ENCODE results near the gene FCHO2.
A peak's percentile ranks its signal among the peaks of the same experiment; 100 is the strongest.
"Not testable (repeated sequence)": the region's sequence is repeated elsewhere in the genome, so short reads cannot be mapped to it uniquely, and the experiment has no call there.

Gene FCHO2, protein sequence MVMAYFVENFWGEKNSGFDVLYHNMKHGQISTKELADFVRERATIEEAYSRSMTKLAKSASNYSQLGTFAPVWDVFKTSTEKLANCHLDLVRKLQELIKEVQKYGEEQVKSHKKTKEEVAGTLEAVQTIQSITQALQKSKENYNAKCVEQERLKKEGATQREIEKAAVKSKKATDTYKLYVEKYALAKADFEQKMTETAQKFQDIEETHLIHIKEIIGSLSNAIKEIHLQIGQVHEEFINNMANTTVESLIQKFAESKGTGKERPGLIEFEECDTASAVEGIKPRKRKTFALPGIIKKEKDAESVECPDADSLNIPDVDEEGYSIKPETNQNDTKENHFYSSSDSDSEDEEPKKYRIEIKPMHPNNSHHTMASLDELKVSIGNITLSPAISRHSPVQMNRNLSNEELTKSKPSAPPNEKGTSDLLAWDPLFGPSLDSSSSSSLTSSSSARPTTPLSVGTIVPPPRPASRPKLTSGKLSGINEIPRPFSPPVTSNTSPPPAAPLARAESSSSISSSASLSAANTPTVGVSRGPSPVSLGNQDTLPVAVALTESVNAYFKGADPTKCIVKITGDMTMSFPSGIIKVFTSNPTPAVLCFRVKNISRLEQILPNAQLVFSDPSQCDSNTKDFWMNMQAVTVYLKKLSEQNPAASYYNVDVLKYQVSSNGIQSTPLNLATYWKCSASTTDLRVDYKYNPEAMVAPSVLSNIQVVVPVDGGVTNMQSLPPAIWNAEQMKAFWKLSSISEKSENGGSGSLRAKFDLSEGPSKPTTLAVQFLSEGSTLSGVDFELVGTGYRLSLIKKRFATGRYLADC

GRCh38 chr5:72955768-72956323 is at the start of gene FCHO2:
FCHO2 (plus strand) TSS chr5:72956041; CDS start chr5:72956097, 56 bp downstream.
- DNase-seq, result peak; percentile 95
- in situ Hi-C loops (cut with HindIII; ENCODE audit: low pct_ligation_motif_present, low pct_unique_long_range_greater_than_20kb, low sequenced_read_pairs), result no loop called here

DNA sequence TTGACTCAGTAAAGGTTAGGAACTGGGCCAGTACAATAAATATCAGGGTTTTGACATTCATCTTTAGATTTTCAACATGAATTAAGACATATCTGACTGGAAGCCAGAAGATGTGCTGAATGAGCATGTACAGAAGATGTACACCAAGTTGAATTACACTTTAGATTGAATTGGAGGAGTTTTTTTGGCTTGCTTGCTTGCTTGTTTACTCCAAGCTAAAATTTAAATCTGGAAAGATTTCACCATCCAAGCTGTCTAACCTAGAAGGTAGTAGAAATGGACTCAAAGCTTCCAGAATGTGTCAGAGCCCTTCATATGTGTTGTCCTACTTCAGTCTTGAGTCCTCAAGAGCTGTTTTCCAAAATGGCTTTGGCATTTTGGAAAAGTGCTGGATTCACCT is 49.0 kb upstream of the FCHO2 start:
- in situ Hi-C loops (cut with HindIII; ENCODE audit: low pct_ligation_motif_present, low pct_unique_long_range_greater_than_20kb, low sequenced_read_pairs), result no loop called here
- DNase-seq, result no peak

DNA sequence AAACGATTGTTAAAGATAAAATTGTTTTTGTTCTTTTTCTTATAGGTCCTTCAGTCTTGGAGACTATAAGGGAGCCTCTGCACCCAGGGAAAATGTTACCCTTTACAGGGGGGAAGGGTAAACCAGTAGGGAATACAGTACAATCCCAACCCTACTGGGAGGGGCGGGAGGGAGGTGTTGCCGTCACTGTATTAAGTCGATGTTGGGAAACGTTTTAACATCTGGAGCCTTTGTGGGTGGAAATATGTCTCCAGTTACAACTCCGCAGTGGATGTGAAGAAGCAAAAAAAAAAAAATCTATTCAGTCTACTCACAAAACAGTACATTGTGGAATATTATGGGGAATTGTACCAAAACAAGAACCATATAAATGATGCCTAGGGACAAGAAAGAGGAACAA is 47.2 kb upstream of the FCHO2 start:
- no peak for DNase-seq
- in situ Hi-C loops (cut with HindIII; ENCODE audit: low pct_ligation_motif_present, low pct_unique_long_range_greater_than_20kb, low sequenced_read_pairs), result no loop called here

GRCh38 chr5:72917371-72917776 is 38.5 kb upstream of the FCHO2 start:
- in situ Hi-C loops (cut with HindIII; ENCODE audit: low pct_ligation_motif_present, low pct_unique_long_range_greater_than_20kb, low sequenced_read_pairs), result no loop called here
- no peak for DNase-seq

- in situ Hi-C loops (cut with HindIII; ENCODE audit: low pct_ligation_motif_present, low pct_unique_long_range_greater_than_20kb, low sequenced_read_pairs), result no loop called here
- DNase-seq, result peak; percentile 51
These were observed 34.9 kb upstream of the FCHO2 start for GRCh38 chr5:72920690-72921502.

DNA sequence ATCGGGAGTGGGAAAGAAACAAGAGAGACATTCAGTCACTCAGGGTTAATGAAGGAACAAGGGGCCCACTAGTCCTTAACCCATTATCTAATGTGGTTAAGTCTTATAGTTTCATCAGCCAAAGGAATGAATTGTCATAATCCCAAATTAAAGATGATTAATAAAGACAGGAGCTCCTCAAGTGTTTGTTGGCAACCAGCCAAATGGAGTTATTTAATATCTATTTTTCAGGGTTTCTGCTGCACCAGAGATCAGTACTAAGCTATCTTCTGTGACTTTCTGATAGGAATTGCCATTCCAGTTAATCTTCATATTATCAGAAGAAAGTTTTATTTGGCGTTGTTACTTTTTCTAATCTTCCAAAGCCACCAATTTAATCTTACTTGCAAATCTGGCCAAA is 34.0 kb upstream of the FCHO2 start:
- in situ Hi-C loops (cut with HindIII; ENCODE audit: low pct_ligation_motif_present, low pct_unique_long_range_greater_than_20kb, low sequenced_read_pairs), result no loop called here
- DNase-seq, result no peak

DNA sequence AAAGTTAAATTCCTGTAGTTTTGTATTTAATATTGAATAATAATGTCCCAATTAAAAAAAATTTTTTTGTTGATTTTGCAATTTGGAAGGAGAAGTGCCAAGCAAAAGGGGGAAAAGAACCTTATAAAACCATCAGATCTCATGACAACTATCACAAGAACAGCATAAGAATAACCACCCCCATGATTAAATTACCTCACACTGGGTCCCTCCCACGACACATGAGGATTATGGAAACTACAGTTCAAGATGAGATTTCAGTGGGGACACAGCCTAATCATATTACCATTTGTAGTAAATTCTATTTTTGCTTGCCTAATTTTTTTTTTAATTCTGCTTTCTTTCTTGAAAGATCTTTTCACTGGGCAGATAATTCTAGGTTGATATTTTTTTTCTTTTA is 33.4 kb upstream of the FCHO2 start:
- DNase-seq, result no peak
- in situ Hi-C loops (cut with HindIII; ENCODE audit: low pct_ligation_motif_present, low pct_unique_long_range_greater_than_20kb, low sequenced_read_pairs), result no loop called here

DNA sequence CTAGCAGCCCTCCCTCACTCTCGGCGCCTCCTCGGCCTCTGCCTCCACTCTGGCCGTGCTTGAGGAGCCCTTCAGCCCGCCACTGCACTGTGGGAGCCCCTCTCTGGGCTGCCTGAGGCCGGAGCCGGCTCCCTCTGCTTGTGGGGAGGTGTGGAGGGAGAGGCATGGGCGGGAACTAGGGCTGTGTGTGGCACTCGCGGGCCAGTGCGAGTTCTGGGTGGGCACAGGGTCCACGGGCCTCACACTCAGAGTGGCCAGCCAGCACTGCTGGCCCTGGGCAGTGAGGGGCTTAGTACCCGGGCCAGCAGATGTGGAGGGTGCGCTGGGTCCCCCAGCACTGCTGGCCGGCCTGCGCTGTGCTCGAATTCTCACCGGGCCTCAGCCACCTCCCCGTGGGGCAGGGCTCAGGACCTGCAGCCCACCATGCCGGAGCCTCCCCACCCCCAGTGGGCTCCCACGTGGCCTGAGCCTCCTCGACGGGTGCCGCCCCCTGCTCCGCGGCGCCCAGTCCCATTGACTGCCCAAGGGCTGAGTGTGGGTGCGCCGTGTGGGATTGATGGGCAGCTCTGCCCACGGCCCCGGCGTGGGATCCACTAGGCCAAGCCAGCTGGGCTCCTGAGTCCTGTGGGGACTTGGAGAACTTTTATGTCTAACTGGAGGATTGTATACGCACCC is 30.4 kb upstream of the FCHO2 start:
- DNase-seq, result no peak
- in situ Hi-C loops (cut with HindIII; ENCODE audit: low pct_ligation_motif_present, low pct_unique_long_range_greater_than_20kb, low sequenced_read_pairs), result no loop called here

- in situ Hi-C loops (cut with HindIII; ENCODE audit: low pct_ligation_motif_present, low pct_unique_long_range_greater_than_20kb, low sequenced_read_pairs); DNase-seq: not testable (repeated sequence)
These were observed 23.2 kb upstream of the FCHO2 start for GRCh38 chr5:72932686-72933085.

DNA sequence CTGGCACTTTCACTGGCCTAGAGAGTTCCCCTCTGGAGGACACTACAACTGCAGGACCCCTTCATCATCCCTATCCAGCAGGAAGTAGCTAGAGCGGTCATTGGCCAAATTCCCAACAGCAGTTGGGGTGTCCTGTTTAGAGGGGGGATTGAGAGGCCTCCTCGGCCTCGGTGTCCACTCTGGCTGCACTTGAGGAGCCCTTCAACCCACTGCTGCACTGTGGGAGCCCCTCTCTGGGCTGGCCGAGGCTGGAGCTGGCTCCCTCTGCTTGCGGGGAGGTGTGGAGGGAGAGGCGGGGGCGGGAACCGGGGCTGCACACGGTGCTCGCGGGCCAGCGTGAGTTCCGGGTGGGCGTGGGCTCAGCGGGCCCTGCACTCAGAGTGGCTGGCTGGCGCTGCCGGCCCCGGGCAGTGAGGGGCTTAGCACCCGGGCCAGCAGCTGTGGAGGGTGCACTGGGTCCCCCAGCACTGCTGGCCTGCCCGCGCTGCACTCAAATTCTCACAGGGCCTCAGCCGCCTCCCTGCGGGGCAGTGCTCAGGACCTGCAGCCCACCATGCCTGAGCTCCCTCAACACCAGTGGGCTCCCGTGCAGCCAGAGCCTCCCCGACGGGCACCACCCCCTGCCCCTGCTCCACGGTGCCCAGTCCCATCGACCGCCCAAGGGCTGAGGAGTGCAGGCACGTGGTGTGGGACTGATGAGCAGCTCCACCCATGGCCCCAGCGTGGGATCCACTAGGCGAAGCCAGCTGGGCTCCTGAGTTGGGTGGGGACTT is 20.7 kb upstream of the FCHO2 start:
- in situ Hi-C loops (cut with HindIII; ENCODE audit: low pct_ligation_motif_present, low pct_unique_long_range_greater_than_20kb, low sequenced_read_pairs); DNase-seq: not testable (repeated sequence)

DNA sequence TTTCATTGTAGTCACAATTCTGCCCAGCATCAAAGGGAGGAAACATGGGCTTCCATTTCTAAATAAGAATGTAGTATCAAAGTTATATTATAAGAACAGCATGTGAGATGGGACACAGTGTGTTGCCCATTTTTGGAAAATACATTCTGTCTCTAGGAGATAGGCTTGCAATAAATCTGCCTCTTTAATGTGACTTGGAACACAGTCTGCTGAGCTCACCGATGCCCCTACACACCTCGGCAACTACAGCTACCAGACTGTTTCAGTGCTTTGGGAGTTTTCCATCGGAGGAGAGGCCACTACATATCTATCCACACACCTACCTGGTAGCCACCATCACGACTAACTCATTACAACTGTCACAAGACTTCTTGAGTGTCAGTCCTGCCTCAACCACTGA is 18.9 kb upstream of the FCHO2 start:
- in situ Hi-C loops (cut with HindIII; ENCODE audit: low pct_ligation_motif_present, low pct_unique_long_range_greater_than_20kb, low sequenced_read_pairs), result no loop called here
- no peak for DNase-seq

DNA sequence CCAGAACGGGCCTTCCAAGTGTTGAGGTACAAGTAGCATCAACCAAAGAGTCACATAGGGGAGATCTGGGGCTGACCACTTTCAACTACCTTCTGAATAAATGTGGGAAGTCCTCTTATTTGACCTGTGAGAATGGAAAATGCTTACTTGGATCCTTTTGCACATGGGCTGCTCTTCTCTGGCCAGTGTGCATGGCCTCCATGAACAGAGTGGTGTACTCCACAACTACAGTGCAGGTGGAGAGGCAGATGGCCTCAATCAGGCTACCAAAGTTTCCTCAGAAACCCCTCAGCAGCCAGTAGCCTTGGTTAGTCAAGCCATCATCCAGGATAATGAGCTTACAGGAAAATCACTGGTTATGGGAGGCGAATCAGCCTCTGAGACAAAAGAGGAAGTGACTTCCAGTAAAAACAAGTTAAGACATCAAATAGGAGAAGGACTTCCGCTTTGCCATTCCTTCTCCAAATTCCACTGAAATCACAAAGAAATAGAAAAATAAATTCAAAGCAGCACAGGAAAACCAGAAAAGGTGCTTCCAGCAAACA is 18.3 kb upstream of the FCHO2 start:
- in situ Hi-C loops (cut with HindIII; ENCODE audit: low pct_ligation_motif_present, low pct_unique_long_range_greater_than_20kb, low sequenced_read_pairs), result no loop called here
- DNase-seq, result no peak

DNA sequence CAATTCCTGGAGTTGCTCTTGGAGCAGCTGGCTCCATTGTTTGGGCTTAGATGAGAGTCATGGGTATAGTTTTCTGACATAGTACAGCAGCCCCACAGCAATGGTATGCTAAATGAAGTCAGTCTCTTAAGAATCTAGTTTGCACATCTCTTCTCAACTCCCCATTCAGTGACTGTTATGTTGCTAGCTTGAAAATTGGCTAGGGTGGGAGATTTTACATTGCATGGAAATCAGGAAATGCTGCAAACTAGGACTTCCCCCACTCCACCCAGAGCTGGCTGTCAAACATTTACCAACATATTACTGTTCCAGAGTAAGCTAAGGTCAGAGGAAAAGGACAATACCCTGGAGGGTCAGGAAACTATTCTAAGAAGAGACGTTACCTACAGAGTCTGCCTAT is 17.6 kb upstream of the FCHO2 start:
- DNase-seq, result no peak
- in situ Hi-C loops (cut with HindIII; ENCODE audit: low pct_ligation_motif_present, low pct_unique_long_range_greater_than_20kb, low sequenced_read_pairs), result no loop called here

DNA sequence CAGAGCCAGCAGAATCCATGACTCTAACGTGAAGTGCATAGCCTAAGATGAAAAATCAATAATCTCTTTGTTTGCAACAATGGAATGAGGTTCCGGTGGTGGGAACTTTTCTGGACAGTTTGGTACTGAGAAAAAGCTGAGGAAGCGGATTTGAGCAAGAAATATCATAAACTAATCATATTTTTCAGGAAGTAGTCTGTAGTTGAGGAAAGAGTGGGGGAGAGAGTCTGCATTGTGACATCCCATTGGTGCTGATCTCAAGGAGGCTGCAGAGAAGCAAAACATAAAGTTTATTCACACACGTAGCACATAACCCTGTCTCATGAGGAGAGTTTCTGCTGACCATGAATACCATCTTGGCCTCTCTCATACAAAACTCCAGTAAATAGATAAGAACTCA is 15.8 kb upstream of the FCHO2 start:
- DNase-seq, result no peak
- in situ Hi-C loops (cut with HindIII; ENCODE audit: low pct_ligation_motif_present, low pct_unique_long_range_greater_than_20kb, low sequenced_read_pairs), result no loop called here

DNA sequence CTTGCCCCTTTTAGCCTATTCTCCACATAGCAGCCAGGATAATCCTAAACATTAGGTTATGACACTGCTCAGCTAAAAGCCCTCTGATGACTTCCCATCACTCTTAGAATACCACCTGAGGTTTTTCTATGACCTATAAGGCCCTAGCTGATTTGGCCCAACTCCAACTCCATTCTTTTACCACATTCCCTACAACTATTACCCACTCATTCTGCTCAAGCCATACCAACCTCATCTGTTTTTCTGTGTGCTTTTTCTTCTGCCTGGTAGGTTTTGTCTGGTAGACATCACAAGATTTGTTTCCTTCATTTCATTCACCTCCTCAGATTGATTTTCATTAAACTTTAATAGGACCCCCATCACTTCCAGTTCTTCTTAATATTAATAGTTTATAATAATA is 12.5 kb upstream of the FCHO2 start:
- in situ Hi-C loops (cut with HindIII; ENCODE audit: low pct_ligation_motif_present, low pct_unique_long_range_greater_than_20kb, low sequenced_read_pairs), result no loop called here
- DNase-seq, result no peak

DNA sequence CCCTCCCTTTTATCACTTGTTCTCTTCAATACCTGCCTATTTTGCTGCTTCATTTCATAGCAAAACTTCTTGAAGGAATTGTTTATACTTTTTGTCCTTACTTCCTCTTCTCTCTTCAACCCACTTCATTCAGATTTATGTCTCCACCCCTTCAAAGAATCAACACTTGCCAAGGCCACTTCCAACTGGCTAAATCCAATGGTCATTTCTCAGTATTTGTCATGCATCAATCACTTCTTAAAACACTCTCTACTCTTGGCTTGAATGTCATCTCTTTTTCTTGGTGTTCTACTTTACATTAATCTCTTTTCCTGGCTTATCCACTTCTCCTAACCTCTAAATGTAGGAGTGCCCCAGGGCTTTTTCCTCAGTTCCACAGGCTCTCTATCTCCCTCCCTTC is 8.3 kb upstream of the FCHO2 start:
- DNase-seq, result no peak
- in situ Hi-C loops (cut with HindIII; ENCODE audit: low pct_ligation_motif_present, low pct_unique_long_range_greater_than_20kb, low sequenced_read_pairs), result no loop called here

DNA sequence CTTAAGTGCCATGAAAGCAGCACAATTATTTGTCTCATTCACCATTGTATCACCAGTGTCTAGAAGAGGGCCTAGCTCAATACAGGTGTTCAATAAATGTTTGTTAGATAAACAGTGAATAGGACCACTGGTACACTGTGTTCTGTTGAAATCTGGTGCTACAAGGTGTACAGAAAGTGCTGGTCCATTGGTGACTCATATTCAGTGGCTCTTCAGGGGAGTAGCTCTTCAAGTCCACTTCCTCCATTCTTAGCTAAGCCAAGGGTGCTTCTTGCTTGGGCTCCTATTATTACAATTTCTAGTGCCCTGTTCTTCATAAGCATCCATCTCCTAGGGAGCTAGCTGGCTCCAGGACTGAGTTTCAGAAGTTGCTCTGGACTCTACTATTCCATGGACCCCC is 6.4 kb upstream of the FCHO2 start:
- no peak for DNase-seq
- in situ Hi-C loops (cut with HindIII; ENCODE audit: low pct_ligation_motif_present, low pct_unique_long_range_greater_than_20kb, low sequenced_read_pairs), result no loop called here
